Nucleus accumbens (tissue), 56 donors: ENCODE data around the gene MPP4.

ENCODE experiments used
- DNase-seq, 56 donors: peaks; one replicate each; lab custom pipeline; 2025; lab: John Stamatoyannopoulos, UW

The MPP4 gene

DNA sequence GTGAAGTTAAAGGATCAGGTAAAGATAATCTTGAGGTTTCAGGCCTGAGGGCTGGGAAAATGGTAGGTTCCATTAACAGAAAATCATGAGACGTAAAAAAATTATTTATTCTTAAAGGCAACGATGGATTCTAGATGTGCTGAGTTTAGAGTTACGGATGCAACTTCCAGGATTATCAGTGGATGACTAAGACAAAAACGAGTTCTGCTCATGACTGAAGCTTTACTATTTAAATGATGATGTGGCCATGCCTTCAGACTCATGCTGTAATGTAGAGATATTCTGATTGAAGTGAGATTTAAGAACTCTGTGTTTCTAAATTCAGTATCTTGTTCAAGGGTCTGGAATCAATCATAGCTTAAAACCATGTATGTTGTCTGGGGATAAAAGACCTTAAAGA, 60.1 kb downstream of the MPP4 start:
- DNase-seq, result no peak

DNA sequence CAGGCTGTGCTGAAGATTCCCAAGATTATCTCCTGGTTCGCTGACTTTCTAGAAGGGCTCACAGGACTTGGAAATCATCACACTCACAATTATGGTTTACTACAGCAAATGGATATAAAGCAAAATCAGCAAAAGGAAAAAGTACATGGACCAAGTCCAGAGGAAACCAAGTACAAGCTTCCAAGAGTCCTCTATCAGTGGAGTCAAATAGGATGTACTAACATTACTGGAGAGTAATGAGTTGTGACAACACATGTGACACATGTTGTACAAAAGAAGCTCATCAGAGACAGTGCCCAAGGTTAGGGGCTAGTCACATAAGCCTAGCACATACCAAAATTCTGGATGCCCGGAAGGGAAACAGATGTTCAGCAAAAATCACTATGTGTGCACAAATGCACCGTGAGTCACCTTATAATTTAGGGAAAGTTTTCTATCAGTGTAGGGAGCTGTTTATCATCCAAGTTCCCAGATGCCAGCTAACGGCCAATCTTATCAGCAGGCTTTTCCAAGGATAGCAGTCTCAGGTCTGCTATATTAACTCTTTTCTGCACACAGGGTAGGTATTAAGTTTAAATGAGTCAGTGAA, 64.7 kb downstream of the MPP4 start:
- no peak for DNase-seq

DNA sequence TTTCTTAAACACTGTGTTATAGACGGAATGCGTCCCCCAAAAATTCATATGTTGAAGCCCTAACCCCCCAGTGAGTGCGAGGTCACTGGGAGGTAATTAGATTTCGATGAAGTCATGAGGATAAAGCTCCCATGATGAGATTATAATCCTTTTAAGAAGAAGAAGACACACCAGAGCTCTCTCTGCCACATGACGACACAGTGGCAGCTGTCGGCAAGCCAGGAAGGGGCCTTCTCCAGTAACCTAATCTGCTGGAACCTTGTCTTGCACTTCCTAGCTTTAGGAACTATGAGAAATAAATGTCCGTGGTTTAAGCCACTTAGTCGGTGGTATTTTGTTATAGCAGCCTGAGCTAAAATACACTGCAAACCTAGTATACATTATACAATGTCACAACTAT, 67.4 kb downstream of the MPP4 start:
- DNase-seq, result no peak

DNA sequence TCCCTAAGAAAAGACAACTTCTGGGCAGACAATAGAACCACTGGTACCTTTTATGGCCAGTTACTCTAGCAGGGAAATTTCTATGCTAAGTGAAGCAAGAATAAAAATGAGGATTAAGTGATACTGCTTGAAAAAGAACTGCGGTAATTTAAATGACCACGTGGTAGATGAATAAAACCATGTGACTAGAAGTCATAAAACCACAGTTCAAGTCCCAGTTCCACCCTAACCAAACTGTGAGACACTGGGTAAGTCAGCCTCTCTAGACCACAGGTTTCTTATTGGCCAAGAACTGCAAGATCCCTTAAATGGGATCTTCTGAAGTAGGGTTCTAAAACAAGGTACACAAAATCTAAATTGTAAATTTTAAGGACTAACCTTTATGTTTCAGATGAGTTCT, 67.9 kb downstream of the MPP4 start:
- no peak for DNase-seq

DNA sequence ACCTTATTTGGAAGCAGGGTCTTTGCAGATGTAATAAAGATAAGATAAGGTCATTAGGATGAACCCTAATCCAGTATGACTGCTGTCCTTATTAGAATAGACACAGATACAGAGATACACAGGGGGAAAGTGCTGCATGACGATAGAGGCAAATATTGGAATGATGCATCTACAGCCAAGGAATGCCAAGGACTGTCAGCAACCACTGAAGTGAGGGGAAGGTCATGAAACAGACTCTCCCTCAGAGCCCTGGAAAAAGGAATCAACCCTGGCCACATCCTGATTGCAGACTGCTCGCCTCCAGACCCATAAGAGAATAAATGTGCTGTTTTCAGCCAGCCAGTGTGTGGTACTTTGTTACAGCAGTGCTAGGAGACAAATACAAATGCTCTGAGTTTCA, 69.9 kb downstream of the MPP4 start:
- no peak for DNase-seq

DNA sequence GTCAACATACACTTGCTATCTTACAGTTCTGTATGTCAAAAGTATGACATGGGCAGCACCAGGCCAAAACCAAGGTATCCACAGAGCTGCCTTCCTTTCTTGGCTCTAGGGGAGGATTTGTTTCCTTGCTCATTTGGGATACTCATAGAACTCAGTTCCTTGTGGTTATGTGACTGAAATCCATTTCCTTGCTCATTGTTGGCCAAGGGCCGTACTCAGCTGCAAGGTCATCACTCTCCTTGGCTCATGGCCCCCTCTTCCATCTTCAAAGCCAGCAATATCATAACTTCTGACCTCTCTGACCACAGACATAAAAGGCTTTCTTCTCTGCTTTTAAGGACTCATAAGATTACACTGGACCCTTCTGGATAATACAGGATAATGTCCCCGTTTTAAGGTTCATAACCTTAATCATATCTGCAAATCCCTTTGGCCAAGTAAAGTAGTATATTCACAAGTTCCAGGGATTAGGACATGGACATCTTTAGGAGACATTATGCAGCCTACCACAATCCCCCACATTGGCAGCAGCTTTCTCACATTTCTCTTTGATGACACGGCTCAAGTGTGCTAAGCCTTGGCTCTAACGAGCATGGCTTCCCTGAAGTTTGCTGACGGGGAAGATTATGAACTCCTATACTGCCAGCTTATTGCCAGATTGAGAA, 76.0 kb downstream of the MPP4 start:
- DNase-seq, result no peak

DNA sequence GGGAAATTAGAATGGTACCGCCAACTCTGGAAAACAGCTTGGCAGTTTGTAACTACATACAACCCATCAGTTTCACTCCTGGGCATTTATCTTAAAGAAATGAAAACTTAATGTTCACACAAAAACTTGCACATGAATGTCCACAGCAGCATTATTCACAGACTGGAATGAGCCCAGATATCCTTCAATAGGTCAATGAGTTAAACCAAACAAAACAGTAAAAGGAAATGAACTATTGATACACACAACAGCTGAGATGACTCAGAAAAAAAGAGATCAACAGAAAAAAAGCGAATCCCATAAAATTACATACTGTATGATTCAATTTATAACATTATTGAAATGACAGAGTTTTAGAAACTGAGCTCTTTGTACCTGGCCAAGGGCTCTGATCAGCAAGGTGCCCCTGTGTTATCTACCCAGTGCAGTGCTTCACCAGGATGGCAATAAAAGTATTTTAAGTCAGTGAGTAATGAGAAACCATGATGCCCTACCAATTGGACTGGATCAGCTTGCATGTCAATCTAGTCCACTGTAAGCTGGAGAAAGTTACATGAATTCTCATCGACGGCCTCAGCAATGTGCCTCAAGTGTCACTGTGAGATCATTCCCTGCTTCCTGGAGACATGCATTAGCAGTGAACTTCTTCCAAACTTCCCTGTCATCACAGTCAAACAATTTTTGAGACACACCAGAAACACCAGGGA, 77.0 kb downstream of the MPP4 start:
- DNase-seq, result no peak

DNA sequence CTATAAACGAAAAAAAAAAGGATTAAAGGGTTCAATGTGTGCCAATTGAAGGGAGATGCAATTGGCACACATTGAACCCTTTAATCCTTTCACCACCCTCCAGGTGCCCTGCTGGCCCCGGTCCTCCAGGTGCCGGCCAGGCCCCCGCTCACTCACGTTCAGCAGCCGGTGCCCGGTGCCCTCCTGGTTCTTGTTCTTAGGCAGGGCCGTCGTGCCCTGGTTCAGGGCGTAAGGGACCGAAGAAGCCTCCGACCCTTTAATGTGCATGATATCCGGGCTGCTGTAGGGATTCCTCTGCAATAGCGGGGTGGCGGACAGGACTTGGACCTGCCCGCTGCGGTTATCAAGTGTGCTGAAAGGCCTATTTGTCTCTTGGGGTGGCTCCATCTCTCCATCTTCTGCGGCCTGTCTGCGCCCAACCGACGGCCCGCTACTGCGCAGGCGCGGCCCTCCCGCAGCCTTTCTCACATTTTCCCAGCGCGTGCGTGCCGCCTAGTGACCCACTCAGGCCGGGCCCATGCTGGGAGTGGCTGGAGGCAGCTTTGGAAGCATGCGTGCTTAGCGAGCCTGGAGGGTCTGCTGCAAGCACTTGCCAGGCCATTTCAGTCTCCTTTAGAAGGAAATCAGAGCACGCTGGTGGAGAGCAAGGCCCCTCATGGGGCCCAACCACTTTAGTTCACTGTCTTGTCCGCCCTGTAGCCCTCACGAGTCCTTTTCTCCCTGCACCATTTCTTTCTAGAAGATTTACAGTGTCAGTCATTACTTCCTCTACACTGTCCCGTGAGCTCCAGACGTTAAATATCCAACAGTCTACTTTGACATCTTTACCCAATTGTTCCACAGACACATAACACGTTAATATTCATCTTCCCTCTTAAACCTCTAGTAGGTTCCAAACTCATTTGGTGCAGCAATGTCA, 79.4 kb downstream of the MPP4 start:
- DNase-seq, result peak in 47 of 56 donors; percentile 0 to 74 (median 17)

DNA sequence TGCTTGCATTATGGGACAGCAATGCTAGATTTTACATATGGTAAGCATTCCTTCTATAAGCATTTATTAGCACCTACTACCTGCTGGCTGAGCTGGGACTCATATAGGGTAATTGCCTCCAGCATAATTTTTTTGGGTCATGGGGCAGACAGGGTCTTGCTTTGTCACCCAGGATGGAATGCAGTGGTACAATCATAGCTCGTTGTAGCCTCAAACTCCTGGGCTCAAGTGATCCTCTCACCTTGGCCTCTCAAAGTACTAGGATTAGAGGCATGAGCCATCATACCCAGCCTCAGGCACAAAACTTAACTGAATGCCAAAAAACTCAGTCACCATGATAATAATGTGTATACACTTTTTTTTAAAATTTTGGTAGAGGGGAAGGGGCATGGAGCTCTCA, 90.4 kb downstream of the MPP4 start:
- no peak for DNase-seq

DNA sequence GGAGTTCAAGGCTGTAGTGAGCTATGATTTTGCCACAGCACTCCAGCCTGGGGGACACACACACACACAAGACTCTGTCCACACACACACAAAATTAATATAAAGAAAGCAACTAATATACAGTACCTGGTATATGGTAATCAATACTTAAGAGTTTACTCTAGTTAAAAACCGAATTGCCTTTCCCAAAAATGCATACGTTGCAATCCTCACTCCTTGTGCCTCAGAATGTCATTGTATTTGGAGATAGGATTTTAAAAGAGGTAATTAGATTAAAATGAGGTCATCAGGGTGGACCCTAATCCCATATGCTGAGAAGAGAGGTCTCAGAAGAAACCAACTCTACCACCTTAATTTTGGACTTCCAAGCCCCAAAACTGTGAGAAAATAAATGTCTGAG, 90.9 kb downstream of the MPP4 start:
- DNase-seq, result no peak

DNA sequence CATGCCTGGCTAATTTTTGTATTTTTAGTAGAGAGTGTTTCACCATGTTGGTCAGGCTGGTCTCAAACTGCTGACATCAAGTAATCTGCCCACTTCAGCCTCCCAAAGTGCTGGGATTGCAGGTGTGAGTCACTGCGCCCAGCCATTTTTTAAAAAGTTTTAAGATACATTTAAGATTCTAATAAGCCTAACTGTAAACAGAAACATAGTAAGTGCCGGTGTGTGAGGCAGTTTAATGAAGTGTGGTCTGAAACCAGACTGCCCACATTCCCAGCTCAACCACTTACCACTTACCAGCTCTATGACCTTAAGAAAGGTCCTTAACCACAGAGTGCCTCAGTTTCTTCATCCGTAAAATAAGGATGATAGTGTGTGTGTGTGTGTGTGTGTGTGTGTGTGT, 97.5 kb downstream of the MPP4 start:
- DNase-seq, result no peak

DNA sequence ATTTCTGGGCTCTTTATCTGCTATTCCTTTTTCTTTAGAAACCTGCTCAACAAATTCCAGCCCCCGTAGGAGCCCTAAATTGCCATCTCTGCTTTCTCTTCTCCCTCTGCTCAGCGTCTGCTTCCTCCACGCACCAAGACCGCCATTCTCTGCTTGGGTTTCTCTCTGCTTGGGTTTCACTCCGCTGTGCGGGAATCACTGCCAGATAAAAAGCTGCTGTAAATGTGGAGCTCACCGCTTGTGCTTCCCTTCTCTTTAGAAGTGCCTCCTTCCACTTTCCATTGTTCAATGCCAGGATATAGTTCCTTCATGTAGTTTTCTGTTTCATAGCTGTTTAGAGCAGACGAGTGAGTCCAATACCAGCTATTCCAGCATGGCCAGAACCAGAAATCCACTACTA, 101.0 kb downstream of the MPP4 start:
- DNase-seq, result no peak
